ENCODE data around the gene BBS1. TPM values are rescaled to one million over a fixed set of nuclear protein-coding genes. Genes with fewer than 3 reads are reported as not detected.

BBS1 gene
- total RNA-seq, 1 donor from 2014 or later: 41.4 TPM

- Histone ChIP-seq H3K27ac (no peak overlapping the region), H3K27me3 (ENCODE audit: low read depth) (no peaks in the 10 kb centered on the region), H3K4me1 (peaks cover 9% of the 10 kb centered on the region), H3K4me3 (no peak overlapping the region), H3K36me3 (no peaks in the 10 kb centered on the region), H3K9me3 (no peaks in the 10 kb centered on the region)
- no peak for TF ChIP-seq CTCF (IDR thresholded peaks at IDR 0.05)
- intact Hi-C loops (cut with DNase I): no loop called here
- ATAC-seq (no peak), DNase-seq (no peak)
Observed at GRCh38 chr11:66561975-66562248, 51.5 kb downstream of the BBS1 start.

- no peaks in the 10 kb centered on the region for H3K9me3 ChIP-seq
- no peak for TF ChIP-seq CTCF (IDR thresholded peaks at IDR 0.05)
- no peak overlapping the region for H3K4me3 ChIP-seq
- H3K4me1 ChIP-seq: peaks cover 11% of the 10 kb centered on the region
- ATAC-seq: no peak
- no peaks in the 10 kb centered on the region for H3K27me3 ChIP-seq (ENCODE audit: low read depth)
- H3K36me3 ChIP-seq: no peaks in the 10 kb centered on the region
- intact Hi-C loops (cut with DNase I): no loop called here
- no peak for DNase-seq
- H3K27ac ChIP-seq: no peak overlapping the region
Observed at GRCh38 chr11:66562275-66562674, 51.8 kb downstream of the BBS1 start.

GRCh38 chr11:66562907-66563583 lies 52.6 kb downstream of the BBS1 start:
- no peak for DNase-seq
- H3K27ac ChIP-seq: no peak overlapping the region

GRCh38 chr11:66563832-66564231 lies 53.4 kb downstream of the BBS1 start:
- intact Hi-C loops (cut with DNase I): no loop called here
- TF ChIP-seq CTCF (IDR thresholded peaks at IDR 0.05): no peak
- Histone ChIP-seq H3K4me3 (no peak overlapping the region), H3K27ac (no peak overlapping the region), H3K9me3 (no peaks in the 10 kb centered on the region), H3K36me3 (no peaks in the 10 kb centered on the region), H3K27me3 (ENCODE audit: low read depth) (no peaks in the 10 kb centered on the region), H3K4me1 (peaks cover 21% of the 10 kb centered on the region)
- no peak for ATAC-seq
- no peak for DNase-seq

More at GRCh38 chr11:66562907-66563583, 52.6 kb downstream of the BBS1 start:
- Histone ChIP-seq H3K27me3 (ENCODE audit: low read depth) (no peaks in the 10 kb centered on the region), H3K4me1 (peaks cover 18% of the 10 kb centered on the region), H3K9me3 (no peaks in the 10 kb centered on the region), H3K4me3 (no peak overlapping the region), H3K36me3 (no peaks in the 10 kb centered on the region)
- no peak for ATAC-seq
- no peak for TF ChIP-seq CTCF (IDR thresholded peaks at IDR 0.05)
- intact Hi-C loops (cut with DNase I): no loop called here

GRCh38 chr11:66564538-66564937 lies 54.1 kb downstream of the BBS1 start:
- Histone ChIP-seq H3K27me3 (ENCODE audit: low read depth) (no peaks in the 10 kb centered on the region), H3K4me3 (no peak overlapping the region), H3K27ac (no peak overlapping the region), H3K4me1 (peaks cover 17% of the 10 kb centered on the region), H3K9me3 (no peaks in the 10 kb centered on the region), H3K36me3 (no peaks in the 10 kb centered on the region)
- ATAC-seq: no peak
- intact Hi-C loops (cut with DNase I): no loop called here
- no peak for DNase-seq
- TF ChIP-seq CTCF (IDR thresholded peaks at IDR 0.05): no peak
